ENCODE results near the gene MRPL48.

MRPL48 gene

GRCh38 chr11:73893041-73893440 lies 105.4 kb downstream of the MRPL48 start:
- DNase-seq (ENCODE audit: low spot score) = no peak

DNA sequence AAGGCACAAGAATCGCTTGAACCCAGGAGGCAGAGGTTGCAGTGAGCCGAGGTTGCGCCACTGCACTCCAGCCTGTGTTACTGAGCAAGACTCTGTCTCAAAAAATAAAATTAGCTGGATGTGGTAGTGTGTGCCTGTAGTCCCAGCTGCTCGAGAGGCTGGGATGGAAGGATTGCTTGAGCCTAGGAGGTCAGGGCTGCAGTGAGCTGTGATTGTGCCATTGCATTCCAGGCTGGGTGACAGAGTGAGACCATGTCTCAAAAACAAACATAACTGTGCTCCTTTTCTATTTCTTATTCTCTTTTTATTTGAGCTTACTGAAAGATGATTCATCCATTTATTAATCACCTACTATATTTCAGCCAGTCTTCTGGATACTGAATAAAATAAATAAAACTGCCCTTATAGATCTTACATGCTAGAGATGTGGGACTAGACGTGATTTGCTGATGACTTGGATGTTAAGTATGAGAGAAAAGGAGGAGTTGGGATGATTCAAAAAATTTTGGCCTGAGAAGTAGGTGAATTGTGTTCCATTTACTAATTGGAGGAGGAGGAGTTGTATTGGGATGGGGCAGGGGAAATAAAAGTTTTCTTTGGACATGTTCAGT lies 107.2 kb downstream of the MRPL48 start:
- no peak for DNase-seq (ENCODE audit: low spot score)

- no peak for DNase-seq (ENCODE audit: low spot score)
These were observed 114.6 kb downstream of the MRPL48 start for GRCh38 chr11:73902303-73902702.

DNA sequence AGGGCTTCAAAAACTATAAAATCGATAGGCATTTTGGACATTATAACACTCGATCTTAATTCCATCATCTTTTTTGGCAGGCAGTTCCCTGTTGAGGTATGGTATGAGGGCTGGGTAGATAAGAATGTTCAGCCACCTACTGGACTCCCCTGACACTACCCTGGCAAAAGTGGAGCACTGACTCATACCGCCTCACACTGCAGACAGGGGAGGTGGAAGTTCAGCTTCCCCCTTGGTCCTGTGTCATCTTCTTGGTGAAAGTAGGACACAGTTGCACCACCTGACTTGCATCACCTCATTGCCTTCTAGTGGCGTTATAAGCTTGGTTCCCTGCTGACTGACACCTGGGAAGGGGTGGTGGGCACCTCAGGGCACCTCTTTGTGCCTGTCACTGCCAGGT lies 119.5 kb downstream of the MRPL48 start:
- no peak for DNase-seq (ENCODE audit: low spot score)

- DNase-seq (ENCODE audit: low spot score) = no peak
These were observed 124.4 kb downstream of the MRPL48 start for GRCh38 chr11:73912026-73912425.

DNA sequence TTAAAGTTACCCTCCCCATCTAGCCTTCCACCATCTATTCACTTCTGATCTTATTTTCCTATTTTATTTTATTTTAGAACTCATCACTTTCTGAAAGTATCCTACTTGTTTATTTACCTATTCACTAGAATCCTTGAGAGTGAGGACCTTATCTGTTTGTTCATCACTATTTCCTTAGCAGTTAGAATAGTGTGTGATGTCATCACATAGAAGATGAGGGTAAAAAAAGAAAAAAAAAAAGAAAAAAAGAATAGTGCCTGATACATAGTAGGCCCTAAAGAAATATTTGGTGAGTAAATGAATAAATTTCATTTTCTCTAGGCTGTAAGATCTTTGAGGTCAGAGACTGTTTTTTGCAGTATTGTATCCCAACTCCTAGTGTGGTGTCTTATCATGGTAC lies 125.8 kb downstream of the MRPL48 start:
- DNase-seq (ENCODE audit: low spot score) = no peak

- DNase-seq (ENCODE audit: low spot score) = no peak
These were observed 126.6 kb downstream of the MRPL48 start for GRCh38 chr11:73914284-73914683.
